Stimulated activated naive B cell treated with anti-CD40 and anti-IgM and Interleukin-4, amounts not matched to agents 10 μg/mL and 1 μg/mL and 100 μg/mL, for 72 hours (primary cell): Measurements from ENCODE around the gene HOXD9.

ENCODE experiments used
- ATAC-seq, 2 donors: fragments of 150-1000 bp; cut with Tn5 transposase; replicated peaks; 2 replicates each; pipeline ENCODE4 v1.10.0; 2021; ENCODE audit warnings: moderate library complexity in 1 of 2
- DNase-seq: peaks from one replicate; pipeline ENCODE4 v3.0.0; 2021
- H3K27ac Mint-ChIP-seq: one replicate; pipeline ENCODE4 v1.8.0; 2022; ENCODE audit warnings: mild to moderate bottlenecking, mixed read lengths
- H3K27me3 Mint-ChIP-seq, 2 donors: one replicate each; pipeline ENCODE4 v1.8.0; 2022; ENCODE audit warnings: mixed read lengths in 2 of 2
- H3K36me3 Mint-ChIP-seq, 2 donors: one replicate each; pipeline ENCODE4 v1.8.0; 2022; ENCODE audit warnings: mixed read lengths in 2 of 2, mild to moderate bottlenecking in 1 of 2
- H3K4me1 Mint-ChIP-seq, 2 donors: one replicate each; pipeline ENCODE4 v1.8.0; 2022; ENCODE audit warnings: mixed read lengths in 2 of 2, mild to moderate bottlenecking in 1 of 2
- H3K4me3 Mint-ChIP-seq, 2 donors: one replicate each; pipeline ENCODE4 v1.8.0; 2022; ENCODE audit warnings: mild to moderate bottlenecking in 2 of 2, mixed read lengths in 2 of 2, moderate library complexity in 1 of 2
- H3K9me3 Mint-ChIP-seq, 2 donors: one replicate each; pipeline ENCODE4 v1.8.0; 2022; ENCODE audit warnings: mixed read lengths in 2 of 2, mild to moderate bottlenecking in 1 of 2

Gene HOXD9

DNA sequence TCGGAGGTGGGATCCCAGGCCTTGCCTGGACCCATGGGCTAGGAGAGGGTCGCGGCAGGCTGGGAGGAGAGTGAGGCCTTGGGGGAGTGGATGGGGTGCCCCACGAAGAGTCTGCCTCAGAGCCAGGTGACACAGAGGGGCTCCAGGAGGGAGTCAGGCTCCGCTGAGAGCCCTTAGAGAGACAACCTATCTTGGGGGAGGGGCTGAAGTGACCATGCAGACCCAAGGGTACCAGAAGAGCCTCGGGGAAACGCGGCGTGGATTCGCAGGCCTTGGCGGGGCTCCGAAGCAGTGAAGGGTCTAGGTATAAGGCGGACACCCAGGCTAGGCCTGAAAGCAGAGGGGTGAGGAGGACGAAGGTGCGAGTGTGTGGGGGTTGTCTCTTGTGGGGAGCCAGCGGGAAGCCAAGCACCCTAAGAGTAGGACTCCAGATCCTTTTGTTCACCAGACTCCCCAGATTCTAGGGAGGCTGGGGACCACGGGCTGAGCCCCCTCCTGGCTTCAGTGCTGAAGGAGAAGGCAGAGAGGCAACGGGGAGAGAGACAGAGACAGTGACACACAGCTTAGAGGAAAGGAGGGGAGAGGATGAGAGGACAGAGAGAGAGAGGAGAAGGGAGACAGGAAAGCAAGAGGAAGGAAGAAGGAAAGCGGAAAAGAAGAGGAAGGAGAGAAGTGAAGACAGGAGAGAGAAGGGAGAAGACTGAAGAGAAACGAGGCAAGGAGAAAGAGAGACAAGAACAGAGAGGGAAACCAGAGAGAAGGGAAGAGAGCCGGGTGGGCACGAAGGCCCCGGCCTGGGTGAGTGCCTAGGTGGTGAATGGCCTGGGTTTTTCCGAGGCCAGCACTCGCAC is 16.6 kb upstream of the HOXD9 start:
- peaks cover 20 to 32% of the 10 kb centered on the region in 2 donors for H3K4me1 Mint-ChIP-seq
- DNase-seq (no peak), ATAC-seq (no peak)
- peaks cover 0 to 2% of the 10 kb centered on the region in 2 donors for H3K9me3 Mint-ChIP-seq
- H3K27me3 Mint-ChIP-seq = peaks cover 77 to 78% of the 10 kb centered on the region in 2 donors
- peaks cover 3 to 9% of the 10 kb centered on the region in 2 donors for H3K36me3 Mint-ChIP-seq
- H3K27ac Mint-ChIP-seq = peak overlapping the region; percentile 52
- H3K4me3 Mint-ChIP-seq = peak overlapping the region; percentile 46 to 66

- Mint-ChIP-seq H3K27ac (peak within 1 kb of the TSS; percentile 83), H3K36me3 (peaks cover 3 to 9% of the 10 kb centered on the region in 2 donors), H3K27me3 (peaks cover 73 to 78% of the 10 kb centered on the region in 2 donors), H3K4me1 (peaks cover 22 to 36% of the 10 kb centered on the region in 2 donors), H3K4me3 (peak within 1 kb of the TSS; percentile 59 to 66), H3K9me3 (peaks cover 0 to 2% of the 10 kb centered on the region in 2 donors)
- no peak for DNase-seq
- peak; percentile 12 to 23 for ATAC-seq
Observed at GRCh38 chr2:176106581-176107539, 15.7 kb upstream of the HOXD9 start, which contains the start of gene HOXD11. TSS of gene HOXD11 (plus strand) at chr2:176107280. CDS start at chr2:176107356, 76 bp downstream.

DNA sequence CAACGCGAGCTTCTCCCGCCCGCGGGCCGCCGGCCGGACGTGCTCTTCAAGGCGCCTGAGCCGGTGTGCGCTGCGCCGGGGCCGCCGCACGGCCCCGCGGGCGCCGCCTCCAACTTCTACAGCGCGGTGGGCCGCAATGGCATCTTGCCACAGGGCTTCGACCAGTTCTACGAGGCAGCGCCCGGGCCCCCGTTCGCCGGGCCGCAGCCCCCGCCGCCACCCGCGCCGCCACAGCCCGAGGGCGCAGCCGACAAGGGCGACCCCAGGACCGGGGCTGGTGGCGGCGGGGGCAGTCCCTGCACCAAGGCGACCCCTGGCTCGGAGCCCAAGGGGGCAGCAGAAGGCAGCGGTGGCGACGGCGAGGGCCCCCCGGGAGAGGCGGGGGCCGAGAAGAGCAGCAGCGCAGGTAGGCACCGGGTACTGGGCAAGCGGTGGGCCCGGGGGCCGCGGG is 14.8 kb upstream of the HOXD9 start:
- Mint-ChIP-seq H3K9me3 (peaks cover 0 to 2% of the 10 kb centered on the region in 2 donors), H3K27me3 (peaks cover 73 to 78% of the 10 kb centered on the region in 2 donors), H3K4me3 (no peak overlapping the region), H3K27ac (no peak overlapping the region), H3K4me1 (peaks cover 23 to 36% of the 10 kb centered on the region in 2 donors), H3K36me3 (peaks cover 3 to 9% of the 10 kb centered on the region in 2 donors)
- no peak for ATAC-seq
- no peak for DNase-seq

- DNase-seq = no peak
Observed at GRCh38 chr2:176109192-176109901, 13.2 kb upstream of the HOXD9 start.

GRCh38 chr2:176109946-176110345 is 12.6 kb upstream of the HOXD9 start:
- Mint-ChIP-seq H3K4me1 (peaks cover 18 to 25% of the 10 kb centered on the region in 2 donors), H3K27me3 (peaks cover 66 to 75% of the 10 kb centered on the region in 2 donors), H3K4me3 (no peak overlapping the region), H3K27ac (no peak overlapping the region), H3K9me3 (peaks cover 0 to 1% of the 10 kb centered on the region in 2 donors), H3K36me3 (peaks cover 3 to 8% of the 10 kb centered on the region in 2 donors)
- ATAC-seq (no peak), DNase-seq (no peak)

More at GRCh38 chr2:176109192-176109901, 13.2 kb upstream of the HOXD9 start:
- H3K4me3 Mint-ChIP-seq = peak overlapping the region in 1 of 2 donors; percentile 21
- H3K27me3 Mint-ChIP-seq = peaks cover 69 to 75% of the 10 kb centered on the region in 2 donors
- no peak for ATAC-seq
- peaks cover 3 to 9% of the 10 kb centered on the region in 2 donors for H3K36me3 Mint-ChIP-seq
- H3K4me1 Mint-ChIP-seq = peaks cover 22 to 31% of the 10 kb centered on the region in 2 donors
- H3K27ac Mint-ChIP-seq = peak overlapping the region; percentile 79
- H3K9me3 Mint-ChIP-seq = peaks cover 0 to 2% of the 10 kb centered on the region in 2 donors

DNA sequence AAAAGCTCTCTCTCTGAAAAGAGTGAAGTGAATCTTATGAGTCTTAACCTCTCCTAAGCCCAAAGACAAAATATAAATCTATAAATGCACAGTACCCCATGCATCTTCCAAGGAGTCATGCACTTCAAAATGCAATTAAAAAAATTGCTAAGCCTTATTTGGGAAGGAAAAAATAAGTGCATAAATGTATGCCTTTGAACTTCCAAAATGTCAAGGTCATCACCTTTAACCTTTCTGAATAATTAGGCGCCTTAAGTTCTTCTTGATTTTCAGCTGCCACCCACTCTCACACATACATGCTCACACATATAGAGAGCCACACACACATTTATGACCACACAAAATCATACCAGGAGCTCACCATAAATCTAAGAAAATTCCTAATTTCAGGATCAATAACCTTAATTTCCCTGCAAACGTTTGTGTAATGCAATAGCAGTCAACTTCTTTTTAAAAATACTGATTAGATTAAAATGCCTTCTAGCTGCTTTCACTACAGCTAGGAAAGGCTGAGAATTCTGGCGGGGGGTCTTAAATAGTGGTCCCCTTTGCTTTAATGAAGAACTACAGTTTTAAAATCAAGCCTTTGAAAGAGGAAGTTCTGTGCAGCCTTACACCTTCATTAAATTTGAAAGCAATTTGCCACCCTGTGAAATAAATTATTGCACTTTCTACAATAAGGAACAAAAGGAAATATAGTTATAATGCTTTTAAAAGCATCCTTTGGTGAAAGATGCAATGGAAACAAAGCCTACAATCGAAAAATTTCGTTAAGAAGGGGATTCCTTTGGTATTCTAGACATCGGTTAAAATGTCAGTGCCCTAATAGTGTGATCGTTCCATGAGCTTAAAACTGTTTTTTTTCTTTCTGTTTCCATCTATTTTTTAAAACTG is 11.9 kb upstream of the HOXD9 start:
- H3K36me3 Mint-ChIP-seq = peaks cover 2 to 6% of the 10 kb centered on the region in 2 donors
- peaks cover 12 to 18% of the 10 kb centered on the region in 2 donors for H3K4me1 Mint-ChIP-seq
- H3K4me3 Mint-ChIP-seq = peak overlapping the region in 1 of 2 donors; percentile 40
- ATAC-seq (no peak), DNase-seq (no peak)
- no peaks in the 10 kb centered on the region for H3K9me3 Mint-ChIP-seq
- peaks cover 61 to 71% of the 10 kb centered on the region in 2 donors for H3K27me3 Mint-ChIP-seq
- H3K27ac Mint-ChIP-seq = peak overlapping the region; percentile 90

- Mint-ChIP-seq H3K4me1 (peaks cover 7 to 13% of the 10 kb centered on the region in 2 donors), H3K9me3 (no peaks in the 10 kb centered on the region), H3K27me3 (peaks cover 59 to 71% of the 10 kb centered on the region in 2 donors), H3K27ac (peak overlapping the region; percentile 90), H3K4me3 (peak overlapping the region in 1 of 2 donors; percentile 40), H3K36me3 (peaks cover under 1 to 2% of the 10 kb centered on the region in 2 donors)
- no peak for ATAC-seq
- DNase-seq = no peak
Observed at GRCh38 chr2:176111309-176111663, 11.2 kb upstream of the HOXD9 start.

GRCh38 chr2:176111846-176112374 is 10.6 kb upstream of the HOXD9 start:
- DNase-seq (no peak), ATAC-seq (no peak)
- Mint-ChIP-seq H3K4me1 (peaks cover 7 to 15% of the 10 kb centered on the region in 2 donors), H3K36me3 (peaks cover 0 to 2% of the 10 kb centered on the region in 2 donors), H3K9me3 (peaks cover 0 to 2% of the 10 kb centered on the region in 2 donors), H3K27me3 (peaks cover 63 to 74% of the 10 kb centered on the region in 2 donors), H3K4me3 (peak overlapping the region in 1 of 2 donors; percentile 13), H3K27ac (peak overlapping the region; percentile 51)

GRCh38 chr2:176112375-176113302 is 9.9 kb upstream of the HOXD9 start:
- ATAC-seq (no peak), DNase-seq (no peak)
- Mint-ChIP-seq H3K27me3 (peaks cover 66 to 76% of the 10 kb centered on the region in 2 donors), H3K9me3 (peaks cover 0 to 2% of the 10 kb centered on the region in 2 donors), H3K4me1 (peaks cover 7 to 15% of the 10 kb centered on the region in 2 donors), H3K4me3 (peak overlapping the region; percentile 6 to 8), H3K36me3 (peaks cover 0 to 2% of the 10 kb centered on the region in 2 donors), H3K27ac (peak overlapping the region; percentile 56)

DNA sequence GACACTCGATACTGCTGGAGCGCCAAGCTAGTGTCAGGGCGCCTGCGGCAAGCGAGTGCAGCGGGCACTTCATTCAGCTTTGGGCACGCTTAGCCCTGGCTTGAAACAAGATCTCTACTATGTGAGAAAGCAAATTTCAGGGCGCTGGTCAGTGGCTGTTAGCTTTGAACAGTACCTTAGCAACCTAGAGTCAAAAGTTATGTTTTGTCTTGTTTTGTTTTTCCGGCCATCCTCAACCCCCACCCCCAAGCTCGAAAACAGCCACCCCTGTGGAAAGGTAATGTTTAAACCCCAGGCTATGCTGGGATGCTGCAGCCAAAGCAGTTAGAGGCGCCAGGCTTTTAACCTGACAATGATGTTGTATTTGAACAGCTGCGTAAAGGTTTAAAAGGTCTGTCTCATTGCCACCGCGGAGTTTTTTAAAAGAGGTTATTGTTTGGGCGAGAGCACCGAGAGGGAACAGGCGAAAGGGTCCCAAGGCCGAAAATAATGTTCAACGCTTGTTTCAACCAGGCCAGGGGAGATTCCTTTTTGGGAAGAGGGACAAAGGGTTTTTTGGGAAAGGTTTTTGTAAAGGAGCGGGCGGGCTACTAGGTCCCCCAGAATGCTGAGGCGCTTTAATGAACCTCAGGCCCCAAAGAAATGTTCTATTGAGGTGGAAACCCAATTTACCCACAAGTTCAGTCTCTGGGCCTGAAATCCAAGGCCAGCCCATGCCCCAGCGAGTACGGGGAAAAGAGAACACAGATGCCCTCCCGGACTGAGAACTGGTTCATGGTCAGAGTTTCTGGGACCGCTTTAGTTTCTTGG is 8.2 kb upstream of the HOXD9 start:
- Mint-ChIP-seq H3K4me3 (no peak overlapping the region), H3K27me3 (peaks cover 73 to 83% of the 10 kb centered on the region in 2 donors), H3K9me3 (peaks cover 0 to 2% of the 10 kb centered on the region in 2 donors), H3K36me3 (peaks cover 0 to 2% of the 10 kb centered on the region in 2 donors), H3K4me1 (peaks cover 8 to 11% of the 10 kb centered on the region in 2 donors), H3K27ac (peak overlapping the region; percentile 26)
- no peak for ATAC-seq
- DNase-seq = no peak
